ENCODE data around the gene CLBA1.

The CLBA1 gene

DNA sequence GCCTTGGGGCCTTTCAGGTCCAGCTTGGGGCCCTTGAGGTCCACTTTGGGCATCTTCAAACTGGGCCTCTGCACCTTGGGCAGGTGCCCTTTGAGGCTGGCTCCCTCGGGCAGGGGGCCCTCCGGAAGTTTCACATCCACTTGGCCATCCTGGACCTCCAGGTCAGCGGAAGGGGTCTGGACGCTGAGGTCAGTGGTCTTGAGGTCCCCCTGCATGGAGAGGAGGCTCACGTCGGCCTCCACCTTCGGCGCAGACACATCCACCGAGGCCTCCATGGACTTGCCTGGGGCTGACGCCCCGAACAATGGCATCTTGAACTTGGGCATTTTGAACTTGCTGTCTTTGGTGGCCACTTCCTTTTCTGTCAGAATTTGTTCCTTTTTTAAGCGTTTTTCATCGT lies 32.5 kb upstream of the CLBA1 start:
- TF ChIP-seq GATA2 (IDR thresholded peaks at IDR 0.05; ENCODE audit: low read depth, low read length) (no peak), GATA3 (IDR thresholded peaks at IDR 0.05; ENCODE audit: low read depth, low read length) (no peak)

DNA sequence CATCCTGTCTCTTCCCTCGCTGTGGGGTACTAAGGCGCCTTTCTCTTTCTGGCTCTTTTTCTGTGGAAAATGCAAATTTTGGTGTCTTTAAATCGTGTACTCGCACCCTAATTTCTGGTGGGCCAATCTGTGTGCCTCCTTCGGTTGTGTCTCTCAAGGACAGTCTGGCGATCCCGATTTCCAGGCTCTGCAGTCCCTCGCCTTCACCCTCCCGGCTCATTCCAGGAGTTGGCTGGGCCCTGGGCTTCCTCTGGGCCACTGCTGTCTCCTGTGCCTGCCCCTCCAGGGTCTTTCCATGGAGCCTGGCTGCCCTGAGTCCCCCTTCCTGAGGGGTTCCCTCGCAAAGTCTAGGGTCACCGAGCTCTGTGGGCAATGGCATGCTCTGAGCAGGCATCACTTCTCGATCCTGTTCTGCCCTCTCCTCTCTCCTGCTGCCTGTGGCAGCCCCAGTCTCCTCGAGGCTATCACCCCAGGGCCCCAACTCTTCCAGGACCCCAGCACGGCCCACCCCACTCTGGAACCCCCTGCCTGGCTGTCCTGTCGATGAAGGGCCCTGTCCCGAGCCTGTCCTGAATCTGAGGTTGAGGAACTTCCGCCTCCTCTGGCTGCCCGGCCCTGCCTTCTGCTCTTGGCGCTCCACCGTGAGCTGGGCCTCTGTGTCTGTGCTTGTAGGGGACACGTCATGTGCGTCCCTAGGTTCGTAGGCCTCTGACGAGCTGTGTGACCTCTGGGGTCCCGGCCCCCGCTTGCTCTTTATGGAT lies 31.5 kb upstream of the CLBA1 start:
- no peak for TF ChIP-seq GATA3 (IDR thresholded peaks at IDR 0.05; ENCODE audit: low read depth, low read length)

DNA sequence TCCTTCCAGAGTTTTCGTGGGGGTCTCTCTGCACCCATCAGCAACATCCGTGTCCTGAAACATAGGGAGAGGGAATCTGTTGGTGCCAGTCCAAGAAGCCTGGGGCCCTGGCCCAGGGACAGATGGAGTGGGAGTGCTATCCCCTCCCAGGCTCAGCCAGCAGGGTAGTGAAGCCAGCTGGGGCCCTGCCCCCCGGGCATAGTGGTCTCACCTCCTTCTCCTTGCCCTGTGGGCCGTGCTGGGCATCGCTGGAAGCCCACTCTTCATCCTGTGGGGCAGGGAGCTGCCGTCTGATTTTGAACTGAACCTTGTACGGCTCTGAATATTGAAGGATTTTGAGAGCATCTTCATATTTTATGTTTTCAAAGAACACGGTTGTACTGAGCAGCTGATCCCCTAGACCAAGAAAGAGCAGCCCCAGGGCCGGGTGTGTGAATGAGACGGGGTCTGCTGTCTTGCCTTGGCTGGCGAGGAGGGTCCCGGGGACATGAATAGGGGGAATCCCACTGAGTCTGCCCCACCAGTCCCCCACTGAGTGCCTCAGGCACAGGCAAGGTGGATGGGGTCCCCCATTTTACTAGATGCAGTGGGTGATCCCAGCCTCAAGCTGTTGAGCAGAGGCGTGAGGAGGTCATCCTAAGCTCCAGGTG lies 30.7 kb upstream of the CLBA1 start:
- TF ChIP-seq GATA3 (IDR thresholded peaks at IDR 0.05; ENCODE audit: low read depth, low read length) (no peak), GATA2 (IDR thresholded peaks at IDR 0.05; ENCODE audit: low read depth, low read length) (no peak)

DNA sequence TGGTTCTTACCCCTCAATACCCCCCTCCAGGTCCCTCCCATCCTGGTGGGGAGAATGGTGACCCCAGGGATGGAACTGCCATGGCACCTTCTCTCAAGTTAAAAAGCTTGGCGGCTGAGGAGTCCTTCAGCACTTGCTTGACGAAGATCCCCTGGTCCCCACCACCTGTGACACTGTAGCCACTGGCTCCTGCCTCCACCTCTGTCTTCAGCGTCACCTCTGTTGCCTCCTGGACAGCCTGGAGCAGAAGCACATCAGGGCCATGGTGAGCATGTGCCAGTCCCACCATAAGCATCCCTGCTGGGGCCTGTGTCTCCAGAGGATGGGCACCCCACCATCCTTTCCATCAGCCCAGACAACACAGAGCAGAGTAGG lies 30.2 kb upstream of the CLBA1 start:
- TF ChIP-seq GATA2 (IDR thresholded peaks at IDR 0.05; ENCODE audit: low read depth, low read length) (no peak), GATA3 (IDR thresholded peaks at IDR 0.05; ENCODE audit: low read depth, low read length) (no peak)

DNA sequence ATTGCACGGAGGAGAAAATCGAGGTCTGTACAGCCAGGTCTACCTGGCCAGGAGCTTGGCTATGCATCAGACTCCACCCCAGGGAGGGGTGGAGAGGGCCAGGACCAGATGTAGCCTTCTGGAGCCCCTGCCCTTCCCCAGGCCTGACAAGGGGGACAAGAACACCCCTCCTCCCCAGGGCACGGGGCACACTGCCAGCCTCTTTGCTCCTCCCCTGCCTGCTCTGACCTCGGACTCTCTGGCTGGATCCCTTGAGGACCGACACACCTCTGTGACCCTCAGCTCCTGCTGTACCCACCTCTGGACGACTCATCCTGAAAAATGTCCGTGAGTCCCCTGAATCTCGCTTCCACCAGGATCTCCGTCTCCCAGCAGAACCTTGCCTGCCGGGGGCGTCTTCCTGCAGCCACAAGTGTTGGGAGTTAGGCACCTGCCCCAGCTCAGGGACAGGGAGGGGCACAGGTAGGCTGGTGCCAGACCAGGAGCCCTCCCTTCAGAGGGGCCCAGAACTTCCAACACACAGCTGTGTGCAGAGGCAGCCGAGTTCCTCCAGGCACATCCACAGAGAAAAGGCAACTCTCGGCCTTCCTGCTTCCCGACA lies 29.2 kb upstream of the CLBA1 start:
- TF ChIP-seq GATA2 (IDR thresholded peaks at IDR 0.05; ENCODE audit: low read depth, low read length) (no peak), GATA3 (IDR thresholded peaks at IDR 0.05; ENCODE audit: low read depth, low read length) (no peak)

DNA sequence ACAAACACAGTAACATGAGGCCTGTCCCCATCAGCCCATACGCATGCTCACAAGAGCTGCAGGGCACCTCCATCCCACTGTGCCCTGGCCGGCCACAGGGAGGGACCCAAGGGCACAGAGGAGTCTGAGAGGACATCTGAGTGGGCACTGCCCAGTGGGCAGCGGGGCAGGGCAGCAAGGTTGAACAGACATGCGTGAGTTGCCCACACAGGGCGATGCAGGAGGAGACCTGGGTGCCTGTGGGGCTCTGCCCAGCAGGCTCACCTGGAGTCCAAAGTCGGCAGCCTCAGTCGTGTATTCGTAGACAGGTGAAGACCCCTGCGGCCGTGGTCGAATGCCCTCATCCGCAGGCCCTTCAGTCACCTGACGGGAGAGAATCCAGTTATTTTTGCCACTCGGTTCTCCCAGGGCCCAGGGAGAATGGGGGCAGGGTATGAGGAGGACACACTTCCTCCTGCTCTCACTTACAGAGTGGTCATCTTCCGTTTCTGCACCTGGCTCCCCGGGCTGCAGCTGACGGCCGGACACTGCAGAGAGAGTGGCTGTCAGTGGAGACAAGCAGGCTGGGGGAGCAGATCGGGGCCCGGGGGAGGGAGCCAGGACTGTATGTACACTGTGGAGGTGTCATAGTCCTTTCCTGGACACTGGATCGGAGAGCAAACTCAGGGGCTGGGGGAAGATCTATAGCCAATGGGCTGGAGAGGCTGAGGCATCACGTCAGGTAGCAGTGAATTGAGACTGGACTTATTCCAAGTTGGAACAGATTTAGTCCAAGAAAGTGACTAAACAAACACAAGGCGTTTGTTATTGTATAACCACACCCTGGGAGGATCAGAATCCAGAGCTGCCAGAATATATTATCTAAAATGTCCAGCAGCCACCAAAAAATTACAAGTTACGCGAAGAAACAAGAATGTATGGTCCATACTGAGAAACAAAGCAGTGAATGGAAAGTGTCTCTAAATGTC lies 28.2 kb upstream of the CLBA1 start:
- TF ChIP-seq GATA2 (IDR thresholded peaks at IDR 0.05; ENCODE audit: low read depth, low read length) = no peak

DNA sequence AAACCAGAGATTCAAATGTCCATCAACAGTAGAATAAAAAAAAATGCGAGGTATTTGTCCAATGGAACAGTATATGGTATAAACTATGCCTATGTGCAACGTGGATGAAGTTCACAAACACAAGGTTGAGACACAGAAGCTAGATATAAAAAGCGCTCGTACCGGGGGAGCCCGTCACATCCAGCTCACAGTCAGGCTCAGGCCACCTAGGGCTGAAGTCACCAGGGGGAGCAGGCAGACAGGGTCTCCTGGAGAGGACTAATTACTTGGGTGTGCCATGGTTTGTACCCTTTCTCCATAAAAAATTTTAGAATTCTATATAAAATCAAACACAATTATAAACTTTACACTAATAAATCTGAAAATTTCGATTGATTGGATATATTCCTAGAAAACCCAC lies 21.0 kb upstream of the CLBA1 start:
- TF ChIP-seq GATA3 (IDR thresholded peaks at IDR 0.05; ENCODE audit: low read depth, low read length) (no peak), GATA2 (IDR thresholded peaks at IDR 0.05; ENCODE audit: low read depth, low read length) (no peak)

DNA sequence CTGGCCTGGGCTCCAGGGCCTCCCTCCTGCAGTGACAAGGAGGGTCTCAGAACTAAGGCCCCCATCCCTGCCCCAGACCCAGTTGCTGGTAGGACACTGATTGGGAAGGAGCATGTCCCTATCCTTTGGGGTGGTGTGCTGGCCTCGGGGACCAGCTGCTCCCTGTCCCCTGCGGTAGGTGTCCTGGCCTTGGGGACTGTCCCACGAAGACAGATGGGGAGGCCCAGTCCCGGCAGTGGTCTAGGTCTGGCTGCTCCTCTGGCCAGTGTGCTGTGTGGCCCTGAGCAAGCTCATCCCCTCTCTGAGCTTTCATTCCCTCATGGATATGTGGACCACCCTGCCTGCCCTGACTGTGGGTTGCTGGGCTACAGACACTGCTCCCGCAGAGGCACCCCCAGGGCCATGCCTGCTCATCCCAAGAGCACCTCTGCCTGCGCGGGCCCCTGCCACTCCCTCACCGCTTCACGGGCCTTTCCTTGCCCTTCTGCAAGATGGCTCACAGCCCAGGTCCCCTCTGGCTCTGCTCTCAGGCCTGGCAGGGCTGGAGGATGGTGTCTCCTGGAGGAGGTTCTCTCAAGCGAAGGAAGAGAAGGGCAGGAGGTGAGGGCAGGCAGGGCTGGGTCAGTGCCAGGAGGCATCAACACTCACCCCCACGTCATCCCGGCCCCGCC lies 19.9 kb upstream of the CLBA1 start:
- TF ChIP-seq GATA2 (IDR thresholded peaks at IDR 0.05; ENCODE audit: low read depth, low read length) = no peak
- TF ChIP-seq GATA3 (IDR thresholded peaks at IDR 0.05; ENCODE audit: low read depth, low read length) = no peak

DNA sequence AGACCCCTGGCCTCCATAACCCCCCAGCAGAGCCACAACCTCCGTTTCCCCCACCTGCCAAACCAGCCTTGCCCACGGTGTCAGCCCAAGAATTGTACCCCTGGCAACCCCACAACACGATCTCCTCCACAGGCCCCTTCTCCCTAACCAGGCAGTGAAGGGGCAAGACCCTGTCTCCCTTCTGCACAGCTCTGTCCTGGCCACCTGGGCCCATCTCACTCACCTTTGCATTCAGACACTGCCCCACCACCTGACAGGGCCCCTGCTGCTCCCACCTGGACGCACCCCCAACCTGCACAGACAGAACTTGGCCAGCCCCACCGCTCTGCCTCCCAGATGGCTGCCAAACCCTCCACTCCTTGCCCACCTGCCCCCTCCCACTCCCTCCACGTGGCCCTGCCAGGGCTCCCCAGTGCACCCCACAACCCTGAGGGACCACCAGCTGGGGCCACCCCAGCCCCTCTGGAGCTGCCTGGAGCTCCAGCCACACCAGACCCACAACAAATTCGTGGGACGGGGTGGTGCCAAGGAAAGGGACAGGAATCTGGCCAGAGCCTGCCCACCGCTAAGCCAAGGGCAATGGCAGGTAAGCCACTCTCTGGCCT lies 19.2 kb upstream of the CLBA1 start:
- TF ChIP-seq GATA3 (IDR thresholded peaks at IDR 0.05; ENCODE audit: low read depth, low read length) (no peak), GATA2 (IDR thresholded peaks at IDR 0.05; ENCODE audit: low read depth, low read length) (no peak)

DNA sequence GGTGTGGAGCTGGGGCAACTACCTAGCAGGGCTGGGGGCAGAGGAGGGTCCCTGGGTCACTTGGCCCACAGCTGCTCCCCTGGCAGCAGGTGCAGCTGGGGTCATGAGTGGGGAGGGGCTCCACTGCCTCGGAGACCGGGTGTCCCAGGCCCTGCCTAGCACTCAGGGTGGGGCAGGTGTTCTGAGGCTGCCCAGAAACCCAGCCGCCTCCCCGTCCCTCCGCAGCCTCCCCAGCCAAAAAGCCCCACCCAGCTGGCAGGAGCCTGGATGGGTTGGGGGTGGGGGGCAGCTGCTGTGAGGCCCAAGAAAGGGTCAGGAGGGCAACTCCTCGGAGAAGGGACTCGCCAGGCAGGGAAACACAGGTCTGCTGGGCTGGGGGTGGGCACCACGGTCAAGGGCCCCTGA lies 18.6 kb upstream of the CLBA1 start:
- TF ChIP-seq GATA3 (IDR thresholded peaks at IDR 0.05; ENCODE audit: low read depth, low read length) (no peak), GATA2 (IDR thresholded peaks at IDR 0.05; ENCODE audit: low read depth, low read length) (no peak)

DNA sequence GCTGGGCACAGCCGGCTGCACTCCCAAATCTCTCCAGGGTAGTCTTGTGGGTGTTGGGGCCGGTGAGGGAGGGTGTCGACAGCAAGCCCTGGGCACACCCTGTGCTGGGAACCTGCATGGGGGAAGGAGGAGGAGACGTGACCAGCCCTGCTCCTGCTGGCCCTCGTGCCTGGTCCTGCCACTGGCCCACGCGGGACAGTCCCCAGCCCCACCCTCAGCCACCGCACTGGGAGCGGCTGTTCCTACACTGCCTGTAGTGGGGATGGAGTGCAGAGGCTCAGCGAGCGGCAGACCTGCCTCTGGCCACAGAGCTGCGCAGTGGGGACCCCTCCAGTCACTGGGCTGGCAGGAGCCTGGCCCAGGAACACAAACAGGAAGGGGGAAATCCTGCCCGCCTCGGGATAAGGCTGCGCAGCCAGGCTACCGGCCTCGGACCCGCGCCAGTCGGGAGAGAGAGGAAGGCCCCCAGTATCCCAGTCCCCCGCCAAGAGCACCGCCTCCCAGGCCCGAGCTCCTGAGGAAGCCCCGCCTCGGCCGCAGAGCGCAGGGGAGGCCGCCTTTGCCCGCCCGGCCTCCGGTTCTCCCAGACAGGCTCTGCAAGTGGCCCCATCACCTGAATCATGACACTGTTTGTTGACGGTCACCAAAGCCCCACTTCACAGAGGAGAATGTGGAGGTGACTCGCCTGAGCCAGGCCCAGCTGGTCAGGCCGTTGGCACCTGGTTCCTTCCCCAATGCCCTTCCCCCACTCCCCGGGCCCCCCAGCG lies 18.0 kb upstream of the CLBA1 start:
- TF ChIP-seq GATA3 (IDR thresholded peaks at IDR 0.05; ENCODE audit: low read depth, low read length) = no peak
- no peak for TF ChIP-seq GATA2 (IDR thresholded peaks at IDR 0.05; ENCODE audit: low read depth, low read length)

DNA sequence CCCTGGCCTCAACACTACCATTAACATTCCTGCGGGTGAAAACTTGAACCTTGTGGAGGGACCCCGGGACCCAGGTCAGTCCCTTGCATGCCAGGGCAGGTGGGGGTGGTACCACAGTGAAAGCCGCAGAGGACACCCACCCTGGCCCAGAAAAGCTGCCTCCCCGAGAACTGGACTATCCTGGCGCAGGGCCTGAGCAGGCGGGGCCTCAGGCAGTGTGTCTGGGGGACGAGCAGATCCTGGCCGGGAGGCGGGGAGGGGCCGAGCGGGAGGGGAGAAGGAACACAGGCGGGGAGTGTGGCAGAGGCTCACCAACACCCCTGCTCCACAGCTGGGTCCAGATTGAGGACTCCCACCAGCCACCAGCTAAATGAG lies 17.4 kb upstream of the CLBA1 start:
- TF ChIP-seq GATA3 (IDR thresholded peaks at IDR 0.05; ENCODE audit: low read depth, low read length) = no peak
- TF ChIP-seq GATA2 (IDR thresholded peaks at IDR 0.05; ENCODE audit: low read depth, low read length) = no peak
